Caco-2 (cell line): ENCODE data around the gene RFX3. TPM values are rescaled to one million over a fixed set of nuclear protein-coding genes. Genes with fewer than 3 reads are reported as not detected.

Experiments
- BruUV-seq: library from RNA; stranded (reverse); fragments of 400-500 nt; replicated peaks from 2 replicates; lab custom pipeline; 2021; lab: Mats Ljungman, UMichigan
- CTCF ChIA-PET: fragments of 300-600 bp; sonication (Branson Sonifier 250); formaldehyde crosslinking; loops from one replicate; lab custom pipeline; 2022; ENCODE audit warnings: antibody characterized with exemption; lab: Charles Lee
- POLR2A ChIA-PET: fragments of 300-600 bp; sonication (Branson Sonifier 250); formaldehyde crosslinking; loops from one replicate; lab custom pipeline; 2022; ENCODE audit warnings: antibody characterized with exemption; lab: Charles Lee
- DNase-seq, 2 experiments: peaks; one replicate each; pipeline versions ENCODE4 v3.0.0 to v3.0.0-alpha.2; 2020 to 2022
- H3K27me3 ChIP-seq: replicated peaks from 2 replicates; pipeline ENCODE4 v1.6.0; 2011; ENCODE audit warnings: low read length; ENCODE audit not compliant: control insufficient read depth, insufficient read depth
- H3K36me3 ChIP-seq: 2 replicates; pipeline ENCODE4 v1.5.1; 2011; ENCODE audit warnings: low read length; ENCODE audit not compliant: control insufficient read depth, insufficient read depth
- H3K4me1 ChIP-seq: fragments of 250-450 bp; sonication (Bioruptor Pico); 2 replicates; pipeline ENCODE4 v1.5.1; 2020; ENCODE audit warnings: mild to moderate bottlenecking
- H3K4me3 ChIP-seq: 2 replicates; pipeline ENCODE4 v1.5.1; 2011; ENCODE audit warnings: low read depth, mild to moderate bottlenecking, control low read depth, low read length
- H3K9me3 ChIP-seq: fragments of 250-450 bp; sonication (Bioruptor Pico); 2 replicates; pipeline ENCODE4 v1.5.1; 2020; ENCODE audit warnings: mild to moderate bottlenecking, moderate library complexity
- H3K27ac Mint-ChIP-seq: one replicate; pipeline ENCODE4 v1.8.0; 2022; ENCODE audit warnings: mixed read lengths; ENCODE audit not compliant: unreplicated experiment
- H3K27me3 Mint-ChIP-seq: one replicate; pipeline ENCODE4 v1.8.0; 2022; ENCODE audit warnings: mixed read lengths; ENCODE audit not compliant: insufficient read depth, unreplicated experiment
- H3K36me3 Mint-ChIP-seq: one replicate; pipeline ENCODE4 v1.8.0; 2022; ENCODE audit warnings: mild to moderate bottlenecking, mixed read lengths; ENCODE audit not compliant: insufficient read depth, unreplicated experiment
- H3K4me1 Mint-ChIP-seq: one replicate; pipeline ENCODE4 v1.8.0; 2022; ENCODE audit warnings: low read depth, mixed read lengths; ENCODE audit not compliant: unreplicated experiment
- H3K4me3 Mint-ChIP-seq: one replicate; pipeline ENCODE4 v1.8.0; 2022; ENCODE audit warnings: mild to moderate bottlenecking, moderate library complexity, mixed read lengths; ENCODE audit not compliant: unreplicated experiment
- H3K9me3 Mint-ChIP-seq: one replicate; pipeline ENCODE4 v1.8.0; 2022; ENCODE audit warnings: mixed read lengths; ENCODE audit not compliant: unreplicated experiment
- intact Hi-C: fragments of 100-400 bp; cut with micrococcal nuclease; formaldehyde crosslinking; loops from one replicate; pipeline ENCODE4 v1.10.0; 2022; ENCODE audit not compliant: unreplicated experiment
- total RNA-seq: library from RNA; stranded (reverse); gene quantifications from 2 replicates; pipeline ENCODE4 v1.2.3, GENCODE V29; 2022
- TF ChIP-seq, protein P1 (sequence below), 2 experiments: fragments of 200-600 bp in 1 of 2; IDR thresholded peaks; 1 replicate in 1 of 2; 2 replicates in 1 of 2; pipeline versions ENCODE4 v1.5.1 to v1.8.0; 2011 to 2022; ENCODE audit warnings: antibody characterized with exemption in 1 of 2, control low read depth in 1 of 2, inconsistent platforms in 1 of 2, low read depth in 1 of 2, low read length in 1 of 2, mild to moderate bottlenecking in 1 of 2, moderate library complexity in 1 of 2; ENCODE audit not compliant: insufficient read depth in 1 of 2, severe bottlenecking in 1 of 2, unreplicated experiment in 1 of 2

The RFX3 gene
- total RNA-seq, 1 experiment from 2014 or later = 4.2 TPM

DNA sequence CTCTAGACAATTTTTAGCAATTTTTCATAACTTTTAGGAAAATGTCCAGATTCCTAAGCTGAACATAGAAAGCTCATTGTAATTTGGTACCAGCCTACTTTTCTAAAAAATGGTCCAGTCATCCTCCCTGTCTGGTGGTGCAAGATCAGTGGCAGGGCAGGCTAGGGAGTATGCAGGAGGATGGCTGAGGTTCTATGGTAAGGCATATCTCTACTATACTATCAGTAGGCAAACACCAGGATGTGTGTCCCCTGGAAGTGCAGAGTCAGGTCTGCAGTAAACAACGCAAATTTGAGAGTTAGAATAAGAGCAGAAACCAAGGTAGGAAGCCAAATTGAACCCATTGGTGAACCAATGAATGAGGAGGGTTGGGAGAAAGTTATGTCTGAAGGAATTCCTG is 22.8 kb upstream of the RFX3 start:
- Histone ChIP-seq H3K36me3 (no peaks in the 10 kb centered on the region), H3K4me1 (no peaks in the 10 kb centered on the region), H3K4me3 (no peak overlapping the region), H3K9me3 (no peaks in the 10 kb centered on the region), H3K27me3 (no peaks in the 10 kb centered on the region)
- Mint-ChIP-seq H3K27me3 (no peaks in the 10 kb centered on the region), H3K4me1 (no peaks in the 10 kb centered on the region), H3K36me3 (no peaks in the 10 kb centered on the region), H3K9me3 (no peaks in the 10 kb centered on the region), H3K4me3 (no peak overlapping the region), H3K27ac (no peak overlapping the region)
- DNase-seq = no peak
- CTCF ChIA-PET = no interaction called here
- TF ChIP-seq, protein P1, sequence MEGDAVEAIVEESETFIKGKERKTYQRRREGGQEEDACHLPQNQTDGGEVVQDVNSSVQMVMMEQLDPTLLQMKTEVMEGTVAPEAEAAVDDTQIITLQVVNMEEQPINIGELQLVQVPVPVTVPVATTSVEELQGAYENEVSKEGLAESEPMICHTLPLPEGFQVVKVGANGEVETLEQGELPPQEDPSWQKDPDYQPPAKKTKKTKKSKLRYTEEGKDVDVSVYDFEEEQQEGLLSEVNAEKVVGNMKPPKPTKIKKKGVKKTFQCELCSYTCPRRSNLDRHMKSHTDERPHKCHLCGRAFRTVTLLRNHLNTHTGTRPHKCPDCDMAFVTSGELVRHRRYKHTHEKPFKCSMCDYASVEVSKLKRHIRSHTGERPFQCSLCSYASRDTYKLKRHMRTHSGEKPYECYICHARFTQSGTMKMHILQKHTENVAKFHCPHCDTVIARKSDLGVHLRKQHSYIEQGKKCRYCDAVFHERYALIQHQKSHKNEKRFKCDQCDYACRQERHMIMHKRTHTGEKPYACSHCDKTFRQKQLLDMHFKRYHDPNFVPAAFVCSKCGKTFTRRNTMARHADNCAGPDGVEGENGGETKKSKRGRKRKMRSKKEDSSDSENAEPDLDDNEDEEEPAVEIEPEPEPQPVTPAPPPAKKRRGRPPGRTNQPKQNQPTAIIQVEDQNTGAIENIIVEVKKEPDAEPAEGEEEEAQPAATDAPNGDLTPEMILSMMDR (IDR thresholded peaks at IDR 0.05; ENCODE audit: insufficient read depth in 1 of 2, low read depth in 1 of 2, low read length in 1 of 2, severe bottlenecking in 1 of 2, unreplicated experiment in 1 of 2) = no peak
- no TSS peak for BruUV-seq
- intact Hi-C loops = no loop called here
- POLR2A ChIA-PET = no interaction called here

DNA sequence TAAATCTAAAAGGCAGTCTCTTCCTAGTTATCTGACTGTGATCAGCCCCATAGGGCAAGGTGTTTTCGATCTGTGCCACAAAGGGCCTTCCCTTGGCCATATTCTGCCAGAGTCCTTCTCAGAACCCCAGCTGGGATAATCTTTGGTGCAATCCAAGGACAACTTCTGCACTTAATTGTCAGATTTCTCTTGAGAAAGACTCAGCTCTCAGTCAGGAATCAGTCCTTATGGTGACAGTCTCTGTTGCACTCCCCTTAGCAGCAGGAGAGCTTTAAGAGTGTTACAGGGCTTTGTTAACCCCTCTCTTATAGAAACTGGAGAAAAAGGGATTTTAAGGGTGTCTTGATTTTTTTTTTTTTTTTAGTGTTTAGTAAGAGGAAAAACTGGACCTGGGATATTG is 15.4 kb upstream of the RFX3 start:
- no peak overlapping the region for H3K27ac Mint-ChIP-seq
- no TSS peak for BruUV-seq
- no peaks in the 10 kb centered on the region for H3K9me3 Mint-ChIP-seq
- H3K4me3 Mint-ChIP-seq = no peak overlapping the region
- Histone ChIP-seq H3K4me1 (no peaks in the 10 kb centered on the region), H3K4me3 (no peak overlapping the region), H3K9me3 (no peaks in the 10 kb centered on the region), H3K36me3 (no peaks in the 10 kb centered on the region), H3K27me3 (no peaks in the 10 kb centered on the region)
- ChIA-PET CTCF (interaction anchor here (0.6 kb wide), 1 partner anchor 93 kb away, joined by 3 read pairs; no protein-coding TSS in a partner anchor), POLR2A (no interaction called here)
- H3K4me1 Mint-ChIP-seq = no peaks in the 10 kb centered on the region
- no peak for DNase-seq
- intact Hi-C loops = no loop called here
- TF ChIP-seq, protein P1 (IDR thresholded peaks at IDR 0.05; ENCODE audit: insufficient read depth in 1 of 2, low read depth in 1 of 2, low read length in 1 of 2, severe bottlenecking in 1 of 2, unreplicated experiment in 1 of 2) = no peak
- peaks cover 2% of the 10 kb centered on the region for H3K27me3 Mint-ChIP-seq
- H3K36me3 Mint-ChIP-seq = no peaks in the 10 kb centered on the region

DNA sequence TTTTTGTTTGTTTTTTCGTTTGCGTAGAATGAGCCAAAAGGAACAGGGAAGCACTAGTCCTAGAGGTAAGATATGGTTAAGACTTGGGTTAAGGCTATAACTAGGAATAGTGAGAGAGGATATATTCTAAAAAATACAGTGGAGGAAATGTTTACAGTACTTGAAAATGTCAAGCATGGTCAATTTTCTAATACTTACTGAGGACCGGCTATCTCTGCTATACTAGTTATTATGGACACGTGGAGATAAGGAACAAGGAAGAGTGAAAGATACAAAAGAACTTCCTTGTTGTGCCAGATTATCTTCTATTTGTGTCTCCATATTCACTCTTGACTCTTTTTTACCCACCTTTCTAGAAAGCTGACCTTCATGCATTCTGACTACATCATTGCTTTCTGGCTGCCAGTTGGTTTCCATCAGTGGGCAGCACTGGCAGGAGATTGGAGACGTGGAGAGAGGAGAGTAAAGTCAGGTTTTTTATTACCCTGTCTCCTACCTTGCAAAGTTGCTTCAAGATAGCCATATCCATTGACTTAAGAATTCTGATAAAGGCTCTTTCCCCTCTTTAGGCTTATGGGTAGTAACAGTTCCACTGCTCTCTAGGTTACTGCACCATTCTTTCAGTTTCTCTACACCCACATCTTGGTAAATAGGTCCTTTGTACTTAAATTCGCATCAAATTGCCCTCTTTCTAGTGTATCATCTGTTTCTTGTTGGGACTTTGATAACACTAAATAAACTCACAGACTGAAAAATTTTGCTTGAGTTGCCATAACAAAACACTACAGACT is 9.0 kb upstream of the RFX3 start:
- Histone ChIP-seq H3K9me3 (no peaks in the 10 kb centered on the region), H3K4me1 (no peaks in the 10 kb centered on the region), H3K4me3 (no peak overlapping the region), H3K36me3 (no peaks in the 10 kb centered on the region), H3K27me3 (no peaks in the 10 kb centered on the region)
- Mint-ChIP-seq H3K4me1 (no peaks in the 10 kb centered on the region), H3K27me3 (peaks cover 2% of the 10 kb centered on the region), H3K27ac (no peak overlapping the region), H3K36me3 (no peaks in the 10 kb centered on the region), H3K9me3 (no peaks in the 10 kb centered on the region), H3K4me3 (no peak overlapping the region)
- BruUV-seq = no TSS peak
- ChIA-PET POLR2A (no interaction called here), CTCF (no interaction called here)
- no peak for DNase-seq
- TF ChIP-seq, protein P1 (IDR thresholded peaks at IDR 0.05; ENCODE audit: insufficient read depth in 1 of 2, low read depth in 1 of 2, low read length in 1 of 2, severe bottlenecking in 1 of 2, unreplicated experiment in 1 of 2) = no peak
- intact Hi-C loops = no loop called here
